Pancreas (tissue), 10 donors: ENCODE data around the gene CAPN2. TPM values are rescaled to one million over a fixed set of nuclear protein-coding genes. Genes with fewer than 3 reads are reported as not detected.
A peak's percentile ranks its signal among the peaks of the same experiment; 100 is the strongest.

Experiments
- ATAC-seq, 4 donors: fragments of 200-7000 bp; cut with Tn5 transposase; one replicate each; pipeline versions ENCODE4 v1.8.0 to v1.9.1; 2020; ENCODE audit warnings: mild to moderate bottlenecking in 4 of 4, moderate library complexity in 4 of 4
- DNase-seq, 6 donors: peaks; one replicate each; pipeline ENCODE4 v3.0.0-alpha.2; 2020
- FAIRE-seq: peaks from 2 replicates; lab custom pipeline; 2012; peaks lifted over from hg19 to GRCh38; lab: Jason Lieb, UNC
- H3K27ac ChIP-seq, 4 donors: fragments of 200-600 bp; sonication (generic); 1 replicate in 3 of 4; 2 replicates in 1 of 4; pipeline versions ENCODE4 v1.5.0 to v1.8.0; 2020
- H3K27me3 ChIP-seq, 4 donors: fragments of 200-600 bp; one replicate each; pipeline ENCODE4 v1.8.0; 2021
- H3K36me3 ChIP-seq, 3 donors: fragments of 200-600 bp; sonication (generic) in 1 of 3; one replicate each; pipeline versions ENCODE4 v1.5.0 to v1.8.0; 2020 to 2021
- H3K4me1 ChIP-seq, 3 donors: fragments of 200-600 bp; one replicate each; pipeline ENCODE4 v1.8.0; 2021
- H3K4me3 ChIP-seq, 4 donors: fragments of 200-600 bp; sonication (generic) in 2 of 4; one replicate each; pipeline versions ENCODE4 v1.5.0 to v1.8.0; 2020 to 2021
- H3K9me3 ChIP-seq, 4 donors: fragments of 200-600 bp; one replicate each; pipeline ENCODE4 v1.8.0; 2021
- WGBS, 2 donors: extraction: QIAGEN DNeasy Blood & Tissue Kit; methylation state at CpG; one replicate each; pipeline ENCODE4 v1.1.7; 2013; 5-methylcytosine and 5-hydroxymethylcytosine counted together
- intact Hi-C, 3 donors: fragments of 100-400 bp; cut with DNase I; formaldehyde crosslinking; loops; one replicate each; pipeline versions ENCODE4 v1.11.1 to v1.14.2; 2022
- polyA plus RNA-seq, 2 donors: library from polyadenylated mRNA; stranded (reverse); fragments of 200-250 nt; gene quantifications; one replicate each; pipeline ENCODE4 v1.2.3, GENCODE V29; 2013
- total RNA-seq, 6 donors: library from RNA; stranded (reverse); fragmentation: NEBNext Ultra II Directional in 4 of 6; extraction: Animal tissue kit (Norgen Biotek cat#: 25700) in 4 of 6; gene quantifications; one replicate each; pipeline versions ENCODE4 v1.2.1 to v1.2.4, GENCODE V29; 2021 to 2023
- TF ChIP-seq, protein P1 (sequence below), 4 donors: fragments of 200-600 bp; sonication (generic) in 3 of 4; IDR thresholded peaks; one replicate each; pipeline versions ENCODE4 v1.5.0 to v1.8.0; 2021; ENCODE audit warnings: antibody characterized with exemption in 4 of 4
- donor health status: healthy with polysubstance abuse.
- donor health status: DM: no; HTN: no; CAD: no; lungs with moderate emphysema.
- donor health status: DM: no; HTN: no; CAD: no.
- donor health status: control.
- donor health status: control.
- donor health status: Bipolar disorder and iron deficiency.
- donor health status: DM: yes; HTN: yes; CAD: no.
- donor health status: DM: no; HTN: no; CAD: no.
- donor health status: DM: no; HTN: no; CAD: no.
- donor health status: DM: yes; HTN: yes; CAD: no.

The CAPN2 gene
- total and polyA plus RNA-seq, 8 donors = 48.2 to 90.0 (median 55.7) TPM

DNA sequence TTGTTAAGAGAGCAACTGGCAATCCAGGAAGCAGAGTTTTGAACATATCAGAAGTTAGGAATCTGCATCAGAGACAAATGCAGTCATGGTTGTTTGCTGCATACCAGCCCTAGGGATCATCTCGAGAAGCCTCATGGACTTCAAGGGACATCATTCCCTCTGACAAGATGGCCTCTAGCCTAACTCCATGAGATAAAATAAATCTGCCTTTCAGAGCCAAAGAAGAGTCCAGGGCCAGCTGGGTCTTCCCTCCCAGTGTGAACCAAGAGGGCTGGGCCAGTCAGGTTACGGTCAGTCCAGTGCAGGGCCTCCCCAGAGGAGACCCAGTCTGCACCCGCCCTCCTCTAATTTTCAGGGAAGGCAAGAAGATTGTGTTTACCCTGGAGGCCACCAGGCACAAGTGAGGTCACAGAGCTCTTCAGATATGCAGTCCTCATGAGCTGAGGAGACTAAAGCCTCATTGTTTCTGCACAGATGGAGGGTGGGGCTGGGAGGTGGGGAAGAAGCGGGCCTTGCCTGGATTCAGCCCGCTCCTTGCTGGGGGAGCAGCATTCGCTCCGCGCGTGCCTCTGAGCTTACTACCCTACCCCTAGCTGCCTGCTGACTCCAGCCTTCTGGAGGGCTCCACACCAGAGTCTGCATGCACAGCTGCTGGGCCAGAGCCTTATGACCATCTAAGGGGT lies 52.8 kb downstream of the CAPN2 start:
- Histone ChIP-seq H3K9me3 (no peaks in the 10 kb centered on the region), H3K4me3 (no peak overlapping the region), H3K27me3 (no peaks in the 10 kb centered on the region), H3K36me3 (peaks cover 0 to 43% (median 4%) of the 10 kb centered on the region in 3 donors), H3K27ac (no peak overlapping the region), H3K4me1 (no peaks in the 10 kb centered on the region)
- intact Hi-C loops = no loop called here
- TF ChIP-seq, protein P1, sequence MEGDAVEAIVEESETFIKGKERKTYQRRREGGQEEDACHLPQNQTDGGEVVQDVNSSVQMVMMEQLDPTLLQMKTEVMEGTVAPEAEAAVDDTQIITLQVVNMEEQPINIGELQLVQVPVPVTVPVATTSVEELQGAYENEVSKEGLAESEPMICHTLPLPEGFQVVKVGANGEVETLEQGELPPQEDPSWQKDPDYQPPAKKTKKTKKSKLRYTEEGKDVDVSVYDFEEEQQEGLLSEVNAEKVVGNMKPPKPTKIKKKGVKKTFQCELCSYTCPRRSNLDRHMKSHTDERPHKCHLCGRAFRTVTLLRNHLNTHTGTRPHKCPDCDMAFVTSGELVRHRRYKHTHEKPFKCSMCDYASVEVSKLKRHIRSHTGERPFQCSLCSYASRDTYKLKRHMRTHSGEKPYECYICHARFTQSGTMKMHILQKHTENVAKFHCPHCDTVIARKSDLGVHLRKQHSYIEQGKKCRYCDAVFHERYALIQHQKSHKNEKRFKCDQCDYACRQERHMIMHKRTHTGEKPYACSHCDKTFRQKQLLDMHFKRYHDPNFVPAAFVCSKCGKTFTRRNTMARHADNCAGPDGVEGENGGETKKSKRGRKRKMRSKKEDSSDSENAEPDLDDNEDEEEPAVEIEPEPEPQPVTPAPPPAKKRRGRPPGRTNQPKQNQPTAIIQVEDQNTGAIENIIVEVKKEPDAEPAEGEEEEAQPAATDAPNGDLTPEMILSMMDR (IDR thresholded peaks at IDR 0.05) = no peak
- FAIRE-seq = no peak
- WGBS, 2 donors = 74% methylated on average over 9 of the region's 9 CpGs
- peak; percentile 40 to 72 (median 57) for ATAC-seq
- no peak for DNase-seq

DNA sequence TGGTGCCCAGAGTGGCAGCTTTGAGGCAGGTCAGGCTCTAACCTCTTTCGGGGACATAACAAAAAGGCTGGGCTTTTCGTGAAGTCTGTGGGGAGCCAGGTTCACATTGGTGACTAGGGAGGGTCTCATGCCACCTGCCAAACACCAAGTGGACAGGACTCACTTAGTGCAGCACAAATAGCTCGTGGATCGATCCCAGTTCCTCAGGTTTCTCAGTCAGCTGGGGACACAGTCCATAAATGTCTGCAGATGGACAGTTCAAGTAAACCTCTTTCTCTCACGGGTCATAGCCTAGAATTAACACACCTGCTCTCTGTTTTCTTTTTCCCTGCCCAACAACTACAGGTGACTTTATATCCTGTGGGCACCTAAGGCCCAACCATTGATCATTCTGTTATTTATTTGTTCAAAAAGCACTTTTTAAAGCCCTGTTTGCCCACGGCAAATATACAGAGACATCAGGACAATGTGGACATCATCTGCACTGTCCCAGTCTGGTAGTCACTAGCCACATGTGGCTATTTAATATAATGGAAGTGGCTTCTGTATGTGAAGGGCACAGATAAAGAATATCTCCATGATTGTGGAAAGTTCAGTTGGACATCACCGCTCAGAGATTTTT lies 53.5 kb downstream of the CAPN2 start:
- WGBS, 2 donors = 45 to 49% methylated on average over 7 of the region's 7 CpGs
- H3K36me3 ChIP-seq = peaks cover 0 to 43% (median 4%) of the 10 kb centered on the region in 3 donors

GRCh38 chr1:223770621-223771315 lies 58.4 kb downstream of the CAPN2 start:
- peak overlapping the region in 2 of 4 donors; percentile 39 to 55 for H3K27ac ChIP-seq
- peak in 1 of 6 donors; percentile 6 for DNase-seq

More for the DNA sequence above, 53.5 kb downstream of the CAPN2 start:
- TF ChIP-seq, protein P1 (IDR thresholded peaks at IDR 0.05) = no peak
- ATAC-seq = peak; percentile 27 to 53 (median 36)
- no peaks in the 10 kb centered on the region for H3K9me3 ChIP-seq
- FAIRE-seq = no peak
- H3K27me3 ChIP-seq = no peaks in the 10 kb centered on the region
- no peak for DNase-seq
- intact Hi-C loops = no loop called here
- H3K4me3 ChIP-seq = no peak overlapping the region
- no peaks in the 10 kb centered on the region for H3K4me1 ChIP-seq
- H3K27ac ChIP-seq = no peak overlapping the region

GRCh38 chr1:223771469-223771813 lies 59.1 kb downstream of the CAPN2 start:
- Histone ChIP-seq H3K4me1 (peaks cover 0 to 5% (median 0%) of the 10 kb centered on the region in 3 donors), H3K4me3 (no peak overlapping the region), H3K36me3 (peaks cover 0 to 49% (median 13%) of the 10 kb centered on the region in 3 donors), H3K27me3 (no peaks in the 10 kb centered on the region), H3K9me3 (no peaks in the 10 kb centered on the region), H3K27ac (peak overlapping the region in 2 of 4 donors; percentile 39 to 55)
- intact Hi-C loops = no loop called here
- TF ChIP-seq, protein P1 (IDR thresholded peaks at IDR 0.05) = no peak
- 65 to 90% methylated on average over 2 of the region's 2 CpGs for WGBS, 2 donors
- FAIRE-seq (no peak), ATAC-seq (peak in 2 of 4 donors; percentile 9 to 13), DNase-seq (no peak)

More at GRCh38 chr1:223770621-223771315, 58.4 kb downstream of the CAPN2 start:
- H3K27me3 ChIP-seq = no peaks in the 10 kb centered on the region
- peaks cover 0 to 5% (median 0%) of the 10 kb centered on the region in 3 donors for H3K4me1 ChIP-seq
- H3K9me3 ChIP-seq = no peaks in the 10 kb centered on the region
- TF ChIP-seq, protein P1 (IDR thresholded peaks at IDR 0.05) = no peak
- 93 to 96% methylated on average over 9 of the region's 9 CpGs for WGBS, 2 donors
- ATAC-seq (no peak), FAIRE-seq (no peak)
- intact Hi-C loops = no loop called here
- H3K4me3 ChIP-seq = no peak overlapping the region
- peaks cover 0 to 49% (median 13%) of the 10 kb centered on the region in 3 donors for H3K36me3 ChIP-seq
